ENCODE measurements around the gene SCPEP1. TPM values are rescaled to one million over a fixed set of nuclear protein-coding genes. Genes with fewer than 3 reads are reported as not detected.

The SCPEP1 gene
- total RNA-seq, 4 donors from 2014 or later = 61.0 to 111 (median 72.4) TPM

DNA sequence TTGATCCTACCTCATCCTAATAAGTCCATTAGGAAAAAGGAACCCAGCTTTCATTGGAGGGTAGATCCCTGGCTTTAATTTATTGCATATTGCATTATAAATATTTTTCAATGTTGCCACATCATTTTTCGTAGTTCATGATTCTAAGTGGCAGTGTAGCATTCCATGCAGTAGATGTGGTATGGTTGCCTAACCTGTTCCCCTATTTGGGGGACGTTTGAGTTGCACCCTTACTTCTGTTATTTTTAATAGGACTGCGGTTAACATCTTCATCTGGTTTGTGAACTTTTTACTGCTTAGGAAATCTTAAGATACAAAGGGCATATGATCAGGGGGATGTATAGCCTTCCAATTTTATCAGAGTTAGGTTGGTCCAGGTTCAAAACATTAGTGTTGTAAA lies 5.4 kb downstream of the SCPEP1 start:
- Histone ChIP-seq H3K4me3 (no peak overlapping the region), H3K36me3 (peaks cover 39 to 77% (median 60%) of the 10 kb centered on the region in 4 donors), H3K27ac (replicated peaks in 1 of 4) (no peak overlapping the region), H3K27me3 (no peaks in the 10 kb centered on the region), H3K4me1 (peaks cover 8 to 19% (median 12%) of the 10 kb centered on the region in 4 donors), H3K9me3 (no peaks in the 10 kb centered on the region)
- 76% methylated on average over 3 of the region's 3 CpGs for WGBS
- TF ChIP-seq POLR2A (IDR thresholded peaks at IDR 0.05; ENCODE audit: low read depth) (no peak), EP300 (IDR thresholded peaks at IDR 0.05) (no peak)
- intact Hi-C loops (cut with DNase I) = no loop called here
- DNase-seq (ENCODE audit: extremely low spot score) = no peak

- no peaks in the 10 kb centered on the region for H3K27me3 ChIP-seq
- H3K4me1 ChIP-seq = no peaks in the 10 kb centered on the region
- H3K27ac ChIP-seq (replicated peaks in 1 of 4) = no peak overlapping the region
- 93% methylated on average over 14 of the region's 14 CpGs for WGBS
- no peak for DNase-seq (ENCODE audit: extremely low spot score)
- H3K9me3 ChIP-seq = no peaks in the 10 kb centered on the region
- no peak for TF ChIP-seq POLR2AphosphoS5 (IDR thresholded peaks at IDR 0.05)
- TF ChIP-seq, protein P1, sequence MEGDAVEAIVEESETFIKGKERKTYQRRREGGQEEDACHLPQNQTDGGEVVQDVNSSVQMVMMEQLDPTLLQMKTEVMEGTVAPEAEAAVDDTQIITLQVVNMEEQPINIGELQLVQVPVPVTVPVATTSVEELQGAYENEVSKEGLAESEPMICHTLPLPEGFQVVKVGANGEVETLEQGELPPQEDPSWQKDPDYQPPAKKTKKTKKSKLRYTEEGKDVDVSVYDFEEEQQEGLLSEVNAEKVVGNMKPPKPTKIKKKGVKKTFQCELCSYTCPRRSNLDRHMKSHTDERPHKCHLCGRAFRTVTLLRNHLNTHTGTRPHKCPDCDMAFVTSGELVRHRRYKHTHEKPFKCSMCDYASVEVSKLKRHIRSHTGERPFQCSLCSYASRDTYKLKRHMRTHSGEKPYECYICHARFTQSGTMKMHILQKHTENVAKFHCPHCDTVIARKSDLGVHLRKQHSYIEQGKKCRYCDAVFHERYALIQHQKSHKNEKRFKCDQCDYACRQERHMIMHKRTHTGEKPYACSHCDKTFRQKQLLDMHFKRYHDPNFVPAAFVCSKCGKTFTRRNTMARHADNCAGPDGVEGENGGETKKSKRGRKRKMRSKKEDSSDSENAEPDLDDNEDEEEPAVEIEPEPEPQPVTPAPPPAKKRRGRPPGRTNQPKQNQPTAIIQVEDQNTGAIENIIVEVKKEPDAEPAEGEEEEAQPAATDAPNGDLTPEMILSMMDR (IDR thresholded peaks at IDR 0.05) = no peak
- H3K4me3 ChIP-seq = no peak overlapping the region
- H3K36me3 ChIP-seq = peaks cover 53 to 99% (median 71%) of the 10 kb centered on the region in 4 donors
- intact Hi-C loops (cut with DNase I) = no loop called here
Observed at GRCh38 chr17:56985371-56986162, 7.6 kb downstream of the SCPEP1 start.

GRCh38 chr17:56987283-56987834 lies 9.4 kb downstream of the SCPEP1 start:
- peaks cover 56 to 100% (median 73%) of the 10 kb centered on the region in 4 donors for H3K36me3 ChIP-seq
- H3K27ac ChIP-seq (replicated peaks in 1 of 4) = no peak overlapping the region
- no peaks in the 10 kb centered on the region for H3K4me1 ChIP-seq
- TF ChIP-seq POLR2A (IDR thresholded peaks at IDR 0.05; ENCODE audit: low read depth) = no peak
- TF ChIP-seq, protein P1 (IDR thresholded peaks at IDR 0.05) = no peak
- no peak for TF ChIP-seq EP300 (IDR thresholded peaks at IDR 0.05)
- no peak for TF ChIP-seq POLR2AphosphoS5 (IDR thresholded peaks at IDR 0.05)
- no peak for DNase-seq (ENCODE audit: extremely low spot score)
- 81% methylated on average over 11 of the region's 11 CpGs for WGBS
- H3K27me3 ChIP-seq = no peaks in the 10 kb centered on the region
- no peaks in the 10 kb centered on the region for H3K9me3 ChIP-seq
- intact Hi-C loops (cut with DNase I) = no loop called here
- H3K4me3 ChIP-seq = no peak overlapping the region

DNA sequence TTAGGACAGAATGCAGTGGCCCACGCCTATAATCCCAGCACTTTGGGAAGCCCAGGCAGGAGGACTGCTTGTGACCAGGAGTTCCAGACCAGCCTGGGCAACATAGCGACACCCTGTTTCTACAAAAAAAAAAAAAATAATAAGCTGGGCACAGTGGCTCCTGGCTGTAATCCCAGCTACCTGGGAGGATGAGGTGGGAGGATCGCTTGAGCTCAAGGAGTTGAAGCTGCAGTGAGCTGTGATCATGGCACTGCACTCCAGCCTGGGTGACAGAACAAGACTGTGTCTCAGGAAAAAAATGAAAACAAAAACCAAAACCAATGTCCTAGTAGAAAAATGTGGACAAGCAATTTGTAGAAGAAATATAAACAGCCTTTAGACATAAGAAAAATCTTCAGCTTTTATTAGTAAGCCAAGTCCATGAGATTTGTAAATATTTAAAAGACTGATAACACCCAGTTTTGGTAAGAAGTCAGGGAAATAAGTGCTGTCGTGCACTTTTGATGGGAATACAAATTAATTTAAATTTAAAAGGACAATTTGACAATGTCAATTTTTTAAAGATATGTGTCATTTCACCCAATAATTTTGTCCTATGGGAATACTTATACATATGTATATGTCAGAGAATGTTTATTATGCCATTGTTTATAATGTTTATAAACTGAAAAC lies 11.1 kb downstream of the SCPEP1 start:
- 96% methylated on average over 4 of the region's 4 CpGs for WGBS
- no peak overlapping the region for H3K27ac ChIP-seq (replicated peaks in 1 of 4)
- H3K4me1 ChIP-seq = no peaks in the 10 kb centered on the region
- no peak for TF ChIP-seq POLR2AphosphoS5 (IDR thresholded peaks at IDR 0.05)
- TF ChIP-seq, protein P1 (IDR thresholded peaks at IDR 0.05) = no peak
- no peak for TF ChIP-seq EP300 (IDR thresholded peaks at IDR 0.05)
- no peak for TF ChIP-seq POLR2A (IDR thresholded peaks at IDR 0.05; ENCODE audit: low read depth)
- H3K36me3 ChIP-seq = peaks cover 55 to 100% (median 73%) of the 10 kb centered on the region in 4 donors
- DNase-seq (ENCODE audit: extremely low spot score) = no peak
- H3K9me3 ChIP-seq = no peaks in the 10 kb centered on the region
- H3K4me3 ChIP-seq = no peak overlapping the region
- intact Hi-C loops (cut with DNase I) = no loop called here
- no peaks in the 10 kb centered on the region for H3K27me3 ChIP-seq

DNA sequence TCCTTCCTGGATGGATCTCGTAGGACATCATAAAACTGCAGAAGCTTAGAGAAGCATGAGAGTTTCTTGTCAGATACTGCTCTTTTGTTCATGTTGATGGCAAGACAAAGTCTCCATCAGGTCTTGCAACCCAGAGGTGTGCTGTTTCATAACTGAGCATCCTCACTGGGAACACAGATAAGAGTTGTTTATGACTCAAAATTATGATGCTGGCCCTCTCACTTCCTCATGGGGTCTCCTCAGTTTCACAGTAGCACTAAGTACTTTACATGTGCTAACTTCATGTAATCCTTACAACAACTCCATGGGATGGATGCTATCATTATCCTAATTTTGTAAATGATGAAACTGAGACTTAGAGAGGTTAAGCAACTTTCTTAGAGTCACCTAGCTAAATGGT lies 14.4 kb downstream of the SCPEP1 start:
- no peaks in the 10 kb centered on the region for H3K27me3 ChIP-seq
- no peak overlapping the region for H3K4me3 ChIP-seq
- intact Hi-C loops (cut with DNase I) = no loop called here
- H3K9me3 ChIP-seq = no peaks in the 10 kb centered on the region
- no peak overlapping the region for H3K27ac ChIP-seq (replicated peaks in 1 of 4)
- no peak for TF ChIP-seq EP300 (IDR thresholded peaks at IDR 0.05)
- TF ChIP-seq POLR2AphosphoS5 (IDR thresholded peaks at IDR 0.05) = no peak
- no peak for TF ChIP-seq POLR2A (IDR thresholded peaks at IDR 0.05; ENCODE audit: low read depth)
- no peak for DNase-seq (ENCODE audit: extremely low spot score)
- H3K4me1 ChIP-seq = peaks cover 0 to 11% (median 3%) of the 10 kb centered on the region in 4 donors
- H3K36me3 ChIP-seq = peaks cover 42 to 100% (median 74%) of the 10 kb centered on the region in 4 donors
- WGBS = 86% methylated on average over 1 of the region's 1 CpG
